Measurements from ENCODE around the gene SBK3.
"Not testable (repeated sequence)": the region's sequence is repeated elsewhere in the genome, so short reads cannot be mapped to it uniquely, and the experiment has no call there.

Gene SBK3

GRCh38 chr19:55500368-55500952, 44.9 kb downstream of the SBK3 start:
- H3K9me3 ChIP-seq (ENCODE audit: insufficient read depth, low read depth, low read length) = peaks cover 3% of the 10 kb centered on the region
- no CpG with 5 or more reads among the region's 26 CpGs for WGBS (ENCODE audit: extremely low coverage, insufficient coverage, insufficient read length)
- H3K36me3 ChIP-seq (ENCODE audit: control insufficient read depth in 1 of 2, insufficient read depth in 2 of 2, low read length in 2 of 2) = peaks cover 25 to 29% of the 10 kb centered on the region in 2 experiments
- DNase-seq = no peak
- no peak overlapping the region for H3K4me3 ChIP-seq (ENCODE audit: low read depth, low read length)
- H3K9ac ChIP-seq (ENCODE audit: low read length) = no peak overlapping the region
- H4K91ac ChIP-seq (ENCODE audit: low read depth, low read length) = no peak overlapping the region
- H3K27ac ChIP-seq (ENCODE audit: low read depth, low read length) = no peak overlapping the region
- no peak overlapping the region for H2BK12ac ChIP-seq (ENCODE audit: low read length)
- no peak overlapping the region for H2AFZ ChIP-seq (ENCODE audit: insufficient read depth, low read length, poor library complexity)
- peaks cover 2% of the 10 kb centered on the region for H3K27me3 ChIP-seq (ENCODE audit: insufficient read depth, low read length)
- no peak overlapping the region for H4K12ac ChIP-seq (ENCODE audit: low read depth, low read length)
- H3K4me1 ChIP-seq (ENCODE audit: control insufficient read depth in 1 of 2, insufficient read depth in 2 of 2, low read length in 2 of 2) = peaks cover 0 to 7% of the 10 kb centered on the region in 2 experiments
- no peak overlapping the region for H3K23ac ChIP-seq (ENCODE audit: low read length)
- no peaks in the 10 kb centered on the region for H3K79me2 ChIP-seq (ENCODE audit: control insufficient read depth, insufficient read depth, low read length, poor library complexity)
- H2BK5ac ChIP-seq (ENCODE audit: low read depth, low read length, poor library complexity) = no peak overlapping the region
- H3K4ac ChIP-seq (ENCODE audit: low read depth, low read length) = no peak overlapping the region
- H3K79me1 ChIP-seq (ENCODE audit: low read length) = no peaks in the 10 kb centered on the region
- H3K4me2 ChIP-seq (ENCODE audit: low read length) = no peak overlapping the region
- H4K8ac ChIP-seq (ENCODE audit: low read depth, low read length) = no peak overlapping the region
- no peak overlapping the region for H3K18ac ChIP-seq (ENCODE audit: low read length)
- no peak overlapping the region for H3K14ac ChIP-seq (ENCODE audit: low read length)
- no peak overlapping the region for H2BK120ac ChIP-seq (ENCODE audit: insufficient read depth, low read length, poor library complexity)
- no peak overlapping the region for H2AK5ac ChIP-seq (ENCODE audit: low read length)

- H3K9me3 ChIP-seq (ENCODE audit: insufficient read depth, low read depth, low read length) = peaks cover under 1% of the 10 kb centered on the region
- no peak overlapping the region for H3K18ac ChIP-seq (ENCODE audit: low read length)
- no peak overlapping the region for H2BK5ac ChIP-seq (ENCODE audit: low read depth, low read length, poor library complexity)
- H3K4me3 ChIP-seq (ENCODE audit: low read depth, low read length) = no peak overlapping the region
- H3K79me2 ChIP-seq (ENCODE audit: control insufficient read depth, insufficient read depth, low read length, poor library complexity) = no peaks in the 10 kb centered on the region
- no CpG with 5 or more reads among the region's 2 CpGs for WGBS (ENCODE audit: extremely low coverage, insufficient coverage, insufficient read length)
- H3K4me1 ChIP-seq (ENCODE audit: control insufficient read depth in 1 of 2, insufficient read depth in 2 of 2, low read length in 2 of 2) = peaks cover 7 to 8% of the 10 kb centered on the region in 2 experiments
- H2BK120ac ChIP-seq (ENCODE audit: insufficient read depth, low read length, poor library complexity) = no peak overlapping the region
- H3K4ac ChIP-seq (ENCODE audit: low read depth, low read length) = no peak overlapping the region
- no peak for DNase-seq
- H2BK12ac ChIP-seq (ENCODE audit: low read length) = no peak overlapping the region
- no peak overlapping the region for H4K12ac ChIP-seq (ENCODE audit: low read depth, low read length)
- no peaks in the 10 kb centered on the region for H3K79me1 ChIP-seq (ENCODE audit: low read length)
- no peak overlapping the region for H3K4me2 ChIP-seq (ENCODE audit: low read length)
- H3K36me3 ChIP-seq (ENCODE audit: control insufficient read depth in 1 of 2, insufficient read depth in 2 of 2, low read length in 2 of 2) = peaks cover 27 to 36% of the 10 kb centered on the region in 2 experiments
- H3K27ac ChIP-seq (ENCODE audit: low read depth, low read length) = no peak overlapping the region
- no peak overlapping the region for H3K9ac ChIP-seq (ENCODE audit: low read length)
- H3K23ac ChIP-seq (ENCODE audit: low read length) = no peak overlapping the region
- H2AFZ ChIP-seq (ENCODE audit: insufficient read depth, low read length, poor library complexity) = no peak overlapping the region
- no peak overlapping the region for H4K8ac ChIP-seq (ENCODE audit: low read depth, low read length)
- no peak overlapping the region for H3K14ac ChIP-seq (ENCODE audit: low read length)
- no peaks in the 10 kb centered on the region for H3K27me3 ChIP-seq (ENCODE audit: insufficient read depth, low read length)
- H4K91ac ChIP-seq (ENCODE audit: low read depth, low read length) = no peak overlapping the region
- no peak overlapping the region for H2AK5ac ChIP-seq (ENCODE audit: low read length)
Measured at GRCh38 chr19:55498246-55498840, 47.0 kb downstream of the SBK3 start.

- no peak overlapping the region for H3K27ac ChIP-seq (ENCODE audit: low read depth, low read length)
- H3K79me1 ChIP-seq (ENCODE audit: low read length) = no peaks in the 10 kb centered on the region
- no CpG with 5 or more reads among the region's 13 CpGs for WGBS (ENCODE audit: extremely low coverage, insufficient coverage, insufficient read length)
- H3K4me3 ChIP-seq (ENCODE audit: low read depth, low read length) = no peak overlapping the region
- no peak overlapping the region for H4K91ac ChIP-seq (ENCODE audit: low read depth, low read length)
- peaks cover 11 to 12% of the 10 kb centered on the region in 2 experiments for H3K4me1 ChIP-seq (ENCODE audit: control insufficient read depth in 1 of 2, insufficient read depth in 2 of 2, low read length in 2 of 2)
- H3K36me3 ChIP-seq (ENCODE audit: control insufficient read depth in 1 of 2, insufficient read depth in 2 of 2, low read length in 2 of 2) = peaks cover 25 to 34% of the 10 kb centered on the region in 2 experiments
- no peaks in the 10 kb centered on the region for H3K9me3 ChIP-seq (ENCODE audit: insufficient read depth, low read depth, low read length)
- H2AFZ ChIP-seq (ENCODE audit: insufficient read depth, low read length, poor library complexity) = no peak overlapping the region
- H3K18ac ChIP-seq (ENCODE audit: low read length) = no peak overlapping the region
- no peak overlapping the region for H3K23ac ChIP-seq (ENCODE audit: low read length)
- H3K4me2 ChIP-seq (ENCODE audit: low read length) = no peak overlapping the region
- H3K9ac ChIP-seq (ENCODE audit: low read length) = no peak overlapping the region
- no peak overlapping the region for H4K12ac ChIP-seq (ENCODE audit: low read depth, low read length)
- no peak overlapping the region for H2AK5ac ChIP-seq (ENCODE audit: low read length)
- no peak overlapping the region for H4K8ac ChIP-seq (ENCODE audit: low read depth, low read length)
- H3K14ac ChIP-seq (ENCODE audit: low read length) = no peak overlapping the region
- no peak overlapping the region for H2BK120ac ChIP-seq (ENCODE audit: insufficient read depth, low read length, poor library complexity)
- H2BK5ac ChIP-seq (ENCODE audit: low read depth, low read length, poor library complexity) = no peak overlapping the region
- no peak for DNase-seq
- no peaks in the 10 kb centered on the region for H3K27me3 ChIP-seq (ENCODE audit: insufficient read depth, low read length)
- H3K4ac ChIP-seq (ENCODE audit: low read depth, low read length) = no peak overlapping the region
- H2BK12ac ChIP-seq (ENCODE audit: low read length) = no peak overlapping the region
- no peaks in the 10 kb centered on the region for H3K79me2 ChIP-seq (ENCODE audit: control insufficient read depth, insufficient read depth, low read length, poor library complexity)
Measured at GRCh38 chr19:55497763-55498162, 47.6 kb downstream of the SBK3 start.

GRCh38 chr19:55496820-55497219, 48.5 kb downstream of the SBK3 start:
- no CpG with 5 or more reads among the region's 10 CpGs for WGBS (ENCODE audit: extremely low coverage, insufficient coverage, insufficient read length)
- H3K4me2 ChIP-seq (ENCODE audit: low read length); H2BK120ac ChIP-seq (ENCODE audit: insufficient read depth, low read length, poor library complexity); H3K4me3 ChIP-seq (ENCODE audit: low read depth, low read length); H3K4ac ChIP-seq (ENCODE audit: low read depth, low read length); H2AFZ ChIP-seq (ENCODE audit: insufficient read depth, low read length, poor library complexity); H2AK5ac ChIP-seq (ENCODE audit: low read length); H4K12ac ChIP-seq (ENCODE audit: low read depth, low read length); H3K14ac ChIP-seq (ENCODE audit: low read length); H3K27ac ChIP-seq (ENCODE audit: low read depth, low read length); H3K23ac ChIP-seq (ENCODE audit: low read length); H4K91ac ChIP-seq (ENCODE audit: low read depth, low read length); H3K9ac ChIP-seq (ENCODE audit: low read length); H4K8ac ChIP-seq (ENCODE audit: low read depth, low read length); H3K79me2 ChIP-seq (ENCODE audit: control insufficient read depth, insufficient read depth, low read length, poor library complexity); H2BK5ac ChIP-seq (ENCODE audit: low read depth, low read length, poor library complexity); H3K79me1 ChIP-seq (ENCODE audit: low read length); H3K9me3 ChIP-seq (ENCODE audit: insufficient read depth, low read depth, low read length); DNase-seq; H3K27me3 ChIP-seq (ENCODE audit: insufficient read depth, low read length); H3K18ac ChIP-seq (ENCODE audit: low read length); H2BK12ac ChIP-seq (ENCODE audit: low read length): not testable (repeated sequence)
- H3K36me3 ChIP-seq (ENCODE audit: control insufficient read depth in 1 of 2, insufficient read depth in 2 of 2, low read length in 2 of 2) = peaks cover 25 to 34% of the 10 kb centered on the region in 2 experiments
- peaks cover 11 to 13% of the 10 kb centered on the region in 2 experiments for H3K4me1 ChIP-seq (ENCODE audit: control insufficient read depth in 1 of 2, insufficient read depth in 2 of 2, low read length in 2 of 2)
